Stimulated activated CD8-positive, alpha-beta memory T cell treated with anti-CD3 and anti-CD28 coated beads, Interleukin-15, amount 100 ng/mL, for 1 hour (primary cell): ENCODE results near the gene CCDC6.
"Not testable (repeated sequence)": the region's sequence is repeated elsewhere in the genome, so short reads cannot be mapped to it uniquely, and the experiment has no call there.

Experiments
- DNase-seq: peaks from one replicate; pipeline ENCODE4 v3.0.0-alpha.2; 2020; ENCODE audit warnings: low read depth

The CCDC6 gene

GRCh38 chr10:59905731-59906416 is 482 bp downstream of the CCDC6 start:
- DNase-seq: no peak

- DNase-seq: no peak
Measured at GRCh38 chr10:59905066-59905730, 1.2 kb downstream of the CCDC6 start.

GRCh38 chr10:59904426-59905065 is 1.8 kb downstream of the CCDC6 start:
- no peak for DNase-seq

- DNase-seq: no peak
Measured at GRCh38 chr10:59903871-59904270, 2.5 kb downstream of the CCDC6 start.

- no peak for DNase-seq
Measured at GRCh38 chr10:59902016-59902415, 4.3 kb downstream of the CCDC6 start.

- DNase-seq: no peak
Measured at GRCh38 chr10:59901470-59901869, 4.9 kb downstream of the CCDC6 start.

- DNase-seq: no peak
Measured at GRCh38 chr10:59900048-59900727, 6.2 kb downstream of the CCDC6 start.

GRCh38 chr10:59898125-59898835 is 8.1 kb downstream of the CCDC6 start:
- no peak for DNase-seq

GRCh38 chr10:59896191-59896590 is 10.2 kb downstream of the CCDC6 start:
- DNase-seq: no peak

GRCh38 chr10:59895629-59896116 is 10.7 kb downstream of the CCDC6 start:
- DNase-seq: no peak

- DNase-seq: no peak
Measured at GRCh38 chr10:59894114-59894513, 12.2 kb downstream of the CCDC6 start.

- no peak for DNase-seq
Measured at GRCh38 chr10:59892697-59893096, 13.7 kb downstream of the CCDC6 start.

GRCh38 chr10:59891936-59892335 is 14.4 kb downstream of the CCDC6 start:
- no peak for DNase-seq

GRCh38 chr10:59891349-59891748 is 15.0 kb downstream of the CCDC6 start:
- no peak for DNase-seq

- DNase-seq: no peak
Measured at GRCh38 chr10:59888781-59889435, 17.4 kb downstream of the CCDC6 start.

GRCh38 chr10:59887972-59888640 is 18.2 kb downstream of the CCDC6 start:
- no peak for DNase-seq

GRCh38 chr10:59887006-59887405 is 19.4 kb downstream of the CCDC6 start:
- DNase-seq: no peak

GRCh38 chr10:59885430-59886134 is 20.8 kb downstream of the CCDC6 start:
- no peak for DNase-seq

- DNase-seq: not testable (repeated sequence)
Measured at GRCh38 chr10:59884893-59885292, 21.5 kb downstream of the CCDC6 start.

GRCh38 chr10:59881640-59882039 is 24.7 kb downstream of the CCDC6 start:
- DNase-seq: no peak
